K562 (cell line): ENCODE results near the gene FXYD3. TPM values are rescaled to one million over a fixed set of nuclear protein-coding genes. Genes with fewer than 3 reads are reported as not detected.
A peak's percentile ranks its signal among the peaks of the same experiment; 100 is the strongest.

Experiments used
- ATAC-seq: fragments of 200-7000 bp; cut with Tn5 transposase; 3 replicates; pipeline ENCODE4 v1.9.1; 2020; ENCODE audit warnings: moderate library complexity
- BruUV-seq: library from RNA; stranded (reverse); fragments of 400-500 nt; replicated peaks from 2 replicates; lab custom pipeline; 2021; lab: Mats Ljungman, UMichigan
- CTCF ChIA-PET: fragments of 300-600 bp; formaldehyde crosslinking; extraction: SDS; loops from one replicate; lab custom pipeline; 2021; ENCODE audit warnings: low intra/inter-chr PET ratio; lab: Yijun Ruan, JAX
- POLR2A ChIA-PET: fragments of 300-600, 350-650 bp; sonication (Branson Sonifier 250); formaldehyde crosslinking; extraction: SDS; loops from one replicate; lab custom pipeline; 2021; ENCODE audit warnings: antibody characterized with exemption, inconsistent platforms; lab: Yijun Ruan, JAX
- DNase-seq, 4 experiments: peaks; one replicate each; pipeline versions ENCODE4 v3.0.0 to v3.0.0-alpha.2; 2011 to 2018; ENCODE audit warnings: low spot score in 3 of 4, mixed read lengths in 3 of 4; ENCODE audit errors: extremely low read depth in 1 of 4
- FAIRE-seq: peaks from 2 replicates; lab custom pipeline; 2011; peaks lifted over from hg19 to GRCh38; lab: Jason Lieb, UNC
- H2AFZ ChIP-seq: 2 replicates; pipeline ENCODE4 v1.6.0; 2011; ENCODE audit warnings: low read depth, low read length, control low read depth, inconsistent platforms
- H3K27ac ChIP-seq: fragments of 200-600 bp; 3 replicates; pipeline ENCODE4 v1.8.0; 2011; ENCODE audit warnings: low read depth, mild to moderate bottlenecking, control low read depth, inconsistent platforms, low read length, moderate library complexity, mixed read lengths; ENCODE audit errors: extremely low read depth
- H3K27me3 ChIP-seq, 2 experiments: fragments of 300-600 bp in 1 of 2; 2 replicates in 1 of 2; 3 replicates in 1 of 2; pipeline versions ENCODE4 v1.6.0 to v1.8.0; 2011; ENCODE audit warnings: inconsistent platforms in 2 of 2, low read length in 2 of 2, mild to moderate bottlenecking in 1 of 2, mixed read lengths in 1 of 2, moderate library complexity in 1 of 2; ENCODE audit not compliant: control insufficient read depth in 2 of 2, insufficient read depth in 2 of 2
- H3K36me3 ChIP-seq: fragments of 300-600 bp; 3 replicates; pipeline ENCODE4 v1.8.0; 2011; ENCODE audit warnings: mild to moderate bottlenecking, low read length, inconsistent platforms; ENCODE audit not compliant: control insufficient read depth, insufficient read depth
- H3K4me1 ChIP-seq, 2 experiments: fragments of 200-600 bp in 1 of 2; replicated peaks in 1 of 2; 2 replicates in 1 of 2; 3 replicates in 1 of 2; pipeline versions ENCODE4 v1.5.1 to v1.8.0; 2011; ENCODE audit warnings: inconsistent platforms in 2 of 2, low read length in 2 of 2, mild to moderate bottlenecking in 1 of 2, mixed read lengths in 1 of 2, moderate library complexity in 1 of 2; ENCODE audit not compliant: control insufficient read depth in 2 of 2, insufficient read depth in 2 of 2
- H3K4me2 ChIP-seq: 2 replicates; pipeline ENCODE4 v1.6.1; 2011; ENCODE audit warnings: low read length, control low read depth, inconsistent platforms, mixed read lengths; ENCODE audit not compliant: insufficient read depth
- H3K4me3 ChIP-seq: fragments of 200-600 bp; sonication (generic), shearing (Covaris generic); 2 replicates; pipeline ENCODE4 v1.5.1; 2016; ENCODE audit warnings: control low read depth, inconsistent platforms
- H3K79me2 ChIP-seq: fragments of 200-600 bp; 3 replicates; pipeline ENCODE4 v1.8.0; 2011; ENCODE audit warnings: low read length, inconsistent platforms; ENCODE audit not compliant: control insufficient read depth, insufficient read depth
- H3K9ac ChIP-seq, 2 experiments: 2 replicates each; pipeline versions ENCODE4 v1.6.0 to v1.6.1; 2011; ENCODE audit warnings: low read depth in 2 of 2, low read length in 2 of 2, control low read depth in 1 of 2, inconsistent platforms in 1 of 2, mild to moderate bottlenecking in 1 of 2, mixed read lengths in 1 of 2; ENCODE audit not compliant: insufficient read depth in 1 of 2
- H3K9me1 ChIP-seq: one replicate; pipeline ENCODE4 v1.6.0; 2011; ENCODE audit warnings: inconsistent platforms, mild to moderate bottlenecking, low read length, moderate library complexity; ENCODE audit not compliant: control insufficient read depth, insufficient read depth
- H3K9me3 ChIP-seq: replicated peaks from 2 replicates; pipeline ENCODE4 v1.5.1; 2011; ENCODE audit warnings: low read depth, low read length, inconsistent platforms; ENCODE audit not compliant: control insufficient read depth, insufficient read depth
- H4K20me1 ChIP-seq: replicated peaks from 2 replicates; pipeline ENCODE4 v1.6.1; 2011; ENCODE audit warnings: low read length, inconsistent platforms, mixed read lengths; ENCODE audit not compliant: control insufficient read depth, insufficient read depth
- CAMTA2 ChIP-seq: fragments of 250-450 bp; sonication (Bioruptor Pico); conservative IDR thresholded peaks from 2 replicates; pipeline ENCODE4 v1.5.1; 2022
- GABPA ChIP-seq: fragments of 200-800 bp; sonication (Bioruptor generic); conservative IDR thresholded peaks from 2 replicates; pipeline ENCODE4 v1.6.1; 2016; ENCODE audit warnings: low read depth, missing genetic modification characterization, missing compliant biosample characterization
- KDM1A ChIP-seq, 2 experiments: fragments of 450-650 bp; IDR thresholded peaks; 2 replicates each; pipeline ENCODE4 v1.6.1; 2016; ENCODE audit warnings: mild to moderate bottlenecking in 2 of 2
- POLR2G ChIP-seq: fragments of 200-400 bp; formaldehyde crosslinking; IDR thresholded peaks from 2 replicates; pipeline ENCODE4 v1.6.1; 2017; ENCODE audit warnings: low read depth, mild to moderate bottlenecking, antibody characterized with exemption, low read length, moderate library complexity
- RFX1 ChIP-seq: fragments of 450-650 bp; IDR thresholded peaks from 2 replicates; pipeline ENCODE4 v1.6.1; 2016; ENCODE audit warnings: mild to moderate bottlenecking, moderate library complexity
- SP1 ChIP-seq: sonication (generic); formaldehyde crosslinking; IDR thresholded peaks from 2 replicates; pipeline ENCODE4 v1.8.1; 2022; ENCODE audit warnings: mild to moderate bottlenecking, missing genetic modification reagents
- ZBTB7A ChIP-seq: IDR thresholded peaks from 2 replicates; pipeline ENCODE4 v1.6.1; 2011; ENCODE audit warnings: low read depth, mild to moderate bottlenecking, low read length, moderate library complexity, borderline replicate concordance; ENCODE audit not compliant: control insufficient read depth
- WGBS: fragments of 100-300 bp; shearing (Covaris generic); methylation state at CpG from one replicate; pipeline ENCODE4 v1.1.6; 2016; ENCODE audit warnings: low coverage, mixed read lengths; ENCODE audit not compliant: insufficient coverage; ENCODE audit errors: missing lambda C conversion rate; 5-methylcytosine and 5-hydroxymethylcytosine counted together
- in situ Hi-C: fragments of 300-500 bp; cut with MboI; formaldehyde crosslinking; loops from 4 replicates; pipeline ENCODE4 v1.15.0; 2018; ENCODE audit warnings: inconsistent platforms, mixed read lengths
- intact Hi-C: fragments of 100-400 bp; cut with micrococcal nuclease; formaldehyde crosslinking; loops from 2 replicates; pipeline ENCODE4 v1.14.2; 2022
- polyA plus RNA-seq, 8 experiments: library from polyadenylated mRNA; depleted of rRNA in 4 of 8; stranded (reverse) in 5 of 8; unstranded in 3 of 8; fragments of >200 nt; fragmentation: Nextera tagmentation in 2 of 8; fragmentation: Illumina TruSeq in 1 of 8; extraction: Ambion mirVana in 2 of 8; extraction: Trizol in 1 of 8; gene quantifications; 2 replicates each; pipeline versions ENCODE4 v1.2.1 to v1.2.3, GENCODE V29; 2011 to 2014; ENCODE audit warnings: inconsistent platforms in 1 of 8, missing spikeins in 1 of 8
- total RNA-seq, 7 experiments: library from RNA; depleted of rRNA in 6 of 7; stranded (reverse); fragments of >200 nt in 6 of 7; fragmentation: Illumina TruSeq in 2 of 7; extraction: Trizol in 2 of 7; gene quantifications; 2 replicates each; pipeline versions ENCODE4 v1.2.1 to v1.2.3, GENCODE V29; 2011 to 2021; ENCODE audit warnings: low replicate concordance in 1 of 7
- TF ChIP-seq, protein P1 (sequence below), 3 experiments: fragments of 200-800 bp in 1 of 3; sonication (Bioruptor generic) in 1 of 3; sonication (generic) in 1 of 3; formaldehyde crosslinking in 1 of 3; IDR thresholded peaks; 2 replicates each; pipeline versions ENCODE4 v1.6.1 to v1.8.0; 2016 to 2022; ENCODE audit warnings: mild to moderate bottlenecking in 2 of 3, missing compliant biosample characterization in 2 of 3, missing genetic modification characterization in 2 of 3, missing genetic modification reagents in 1 of 3
- TF ChIP-seq, protein P2 (sequence below): fragments of 200-800 bp; sonication (Bioruptor generic); IDR thresholded peaks from 2 replicates; pipeline ENCODE4 v1.6.1; 2017; ENCODE audit warnings: missing genetic modification characterization, missing compliant biosample characterization

FXYD3 gene
- total and polyA plus RNA-seq, 9 of the 15 experiments (the other 6 are each of a cell fraction or from before 2014, with no cell fraction given) = 0.24 TPM; not detected in 8

DNA sequence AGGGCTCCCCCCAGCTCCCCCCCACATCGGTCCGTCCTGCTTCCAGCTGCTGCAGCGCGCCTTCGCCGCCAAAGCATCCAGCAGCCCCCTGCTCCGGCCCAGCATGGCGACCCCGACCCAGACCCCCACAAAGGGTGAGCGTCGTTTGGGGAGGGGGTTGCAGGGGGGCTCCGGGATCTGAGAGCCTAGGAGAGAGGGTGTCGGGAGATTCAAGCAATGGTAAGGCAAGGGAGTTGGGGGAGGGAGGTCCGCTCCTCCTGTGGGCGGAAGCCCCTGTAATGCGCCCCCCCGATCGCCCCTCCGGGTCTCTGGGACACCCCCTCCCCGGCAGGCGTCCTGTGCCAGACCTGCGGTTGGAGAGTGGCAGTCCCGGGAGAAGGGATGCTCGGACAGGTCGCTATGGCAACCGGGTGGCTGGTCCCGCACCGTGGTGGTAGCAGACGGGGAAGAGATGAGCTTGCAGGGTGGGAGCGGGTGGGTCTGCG, 27.6 kb downstream of the FXYD3 start, which contains the start of gene FXYD7:
TSS of gene FXYD7 (plus strand) at position 25 of the 485 bp plus-strand sequence. CDS start at position 104, 79 bp downstream.
- Histone ChIP-seq H3K9me1 (no peaks in the 10 kb centered on the region), H3K4me2 (peak within 1 kb of the TSS; percentile 78), H3K79me2 (no peaks in the 10 kb centered on the region), H3K4me1 (peaks cover 13 to 58% of the 10 kb centered on the region in 2 experiments), H3K9ac (peak within 1 kb of the TSS; percentile 42 to 89; a peak in 3 of 4 replicates), H2AFZ (peak within 1 kb of the TSS; percentile 95), H3K27ac (peak within 1 kb of the TSS; percentile 19; the same call in 1 of the 3 replicates), H3K27me3 (no peaks in the 10 kb centered on the region; a peak in 1 of 5 replicates), H3K36me3 (peaks cover 7% of the 10 kb centered on the region; the same call in 2 of the 3 replicates), H4K20me1 (peaks cover 12% of the 10 kb centered on the region), H3K4me3 (peak within 1 kb of the TSS; percentile 43), H3K9me3 (no peaks in the 10 kb centered on the region)
- no TSS peak for BruUV-seq
- 25% methylated on average over 7 of the region's 31 CpGs for WGBS
- no peak for DNase-seq
- intact Hi-C loops (loop anchor here (5.0 kb wide), 1 partner anchor 124 kb away; the partner anchor contains the start of gene USF2), in situ Hi-C loops (no loop called here)
- ATAC-seq = no peak
- no peak for FAIRE-seq
- CTCF ChIA-PET = no interaction called here
- POLR2A ChIA-PET = interaction anchor here (0.6 to 1.0 kb wide), 4 partner anchors 118 to 750 kb away, joined by 3 to 5 read pairs (median 3); no protein-coding TSS in a partner anchor
- TF ChIP-seq RFX1 (peak; percentile 89), SP1 (CRISPR knock-in tag) (0 out of 2 replicates have a peak, but pooled peaks have one; percentile 21), ZBTB7A (0 out of 2 replicates have a peak, but pooled peaks have one; percentile 38), CAMTA2 (no peak), GABPA (tag) (no peak), KDM1A (IDR thresholded peaks at IDR 0.05) (peak in 1 of 2 experiments; percentile 65; a peak in 2 of 4 replicates), POLR2G (peak; percentile 45)
- TF ChIP-seq, protein P1, sequence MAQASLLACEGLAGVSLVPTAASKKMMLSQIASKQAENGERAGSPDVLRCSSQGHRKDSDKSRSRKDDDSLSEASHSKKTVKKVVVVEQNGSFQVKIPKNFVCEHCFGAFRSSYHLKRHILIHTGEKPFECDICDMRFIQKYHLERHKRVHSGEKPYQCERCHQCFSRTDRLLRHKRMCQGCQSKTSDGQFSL (CRISPR knock-in tag; IDR thresholded peaks at IDR 0.05) = peak; percentile 44
- TF ChIP-seq, protein P1 (tag; IDR thresholded peaks at IDR 0.05) = peak in 1 of 2 experiments; percentile 87; a peak in 2 of 4 replicates
- TF ChIP-seq, protein P2, sequence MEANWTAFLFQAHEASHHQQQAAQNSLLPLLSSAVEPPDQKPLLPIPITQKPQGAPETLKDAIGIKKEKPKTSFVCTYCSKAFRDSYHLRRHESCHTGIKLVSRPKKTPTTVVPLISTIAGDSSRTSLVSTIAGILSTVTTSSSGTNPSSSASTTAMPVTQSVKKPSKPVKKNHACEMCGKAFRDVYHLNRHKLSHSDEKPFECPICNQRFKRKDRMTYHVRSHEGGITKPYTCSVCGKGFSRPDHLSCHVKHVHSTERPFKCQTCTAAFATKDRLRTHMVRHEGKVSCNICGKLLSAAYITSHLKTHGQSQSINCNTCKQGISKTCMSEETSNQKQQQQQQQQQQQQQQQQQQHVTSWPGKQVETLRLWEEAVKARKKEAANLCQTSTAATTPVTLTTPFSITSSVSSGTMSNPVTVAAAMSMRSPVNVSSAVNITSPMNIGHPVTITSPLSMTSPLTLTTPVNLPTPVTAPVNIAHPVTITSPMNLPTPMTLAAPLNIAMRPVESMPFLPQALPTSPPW = peak; percentile 4; the same call in 1 of the 2 replicates
